GM20000 (cell line): ENCODE data around the gene FGGY.

Experiments
- DNase-seq: peaks from one replicate; pipeline ENCODE4 v3.0.0; 2012; ENCODE audit warnings: low spot score
- CTCF ChIP-seq: IDR thresholded peaks from 2 replicates; pipeline ENCODE4 v1.5.1; 2012; ENCODE audit warnings: mild to moderate bottlenecking, control low read depth; ENCODE audit errors: extremely low read depth, missing control alignments

The FGGY gene

GRCh38 chr1:59673573-59674450 is 376.9 kb downstream of the FGGY start:
- no peak for DNase-seq
- no peak for TF ChIP-seq CTCF

GRCh38 chr1:59674595-59674994 is 377.7 kb downstream of the FGGY start:
- TF ChIP-seq CTCF: no peak
- no peak for DNase-seq

GRCh38 chr1:59675936-59676335 is 379.0 kb downstream of the FGGY start:
- no peak for DNase-seq
- no peak for TF ChIP-seq CTCF

- DNase-seq: no peak
- TF ChIP-seq CTCF: no peak
Observed at GRCh38 chr1:59678040-59678439, 381.1 kb downstream of the FGGY start.

GRCh38 chr1:59678493-59679228 is 381.8 kb downstream of the FGGY start:
- no peak for DNase-seq

GRCh38 chr1:59680044-59680443 is 383.1 kb downstream of the FGGY start:
- TF ChIP-seq CTCF: no peak
- DNase-seq: no peak

More at GRCh38 chr1:59678493-59679228, 381.8 kb downstream of the FGGY start:
- TF ChIP-seq CTCF: no peak
